Smooth muscle cell (in vitro differentiated cells): ENCODE results near the gene RGS8. TPM values are rescaled to one million over a fixed set of nuclear protein-coding genes. Genes with fewer than 3 reads are reported as not detected.

Experiments used
- DNase-seq: peaks from one replicate; lab custom pipeline; 2025; ENCODE audit not compliant: unreplicated experiment; lab: John Stamatoyannopoulos, UW
- H2AFZ ChIP-seq: fragments of 200-600 bp; sonication (generic); 2 replicates; pipeline ENCODE4 v1.6.0; 2016; ENCODE audit warnings: antibody characterized with exemption, low read depth, mild to moderate bottlenecking
- H3F3A ChIP-seq: fragments of 200-600 bp; sonication (generic); 2 replicates; pipeline ENCODE4 v1.6.0; 2017; ENCODE audit warnings: antibody characterized with exemption, low read depth
- H3K27ac ChIP-seq: fragments of 200-600 bp; sonication (generic); 2 replicates; pipeline ENCODE4 v1.5.1; 2016; ENCODE audit warnings: low read depth, mild to moderate bottlenecking
- H3K27me3 ChIP-seq: fragments of 200-600 bp; sonication (generic); 2 replicates; pipeline ENCODE4 v1.6.1; 2016; ENCODE audit warnings: low read depth, mild to moderate bottlenecking
- H3K36me3 ChIP-seq: fragments of 200-600 bp; sonication (generic); 2 replicates; pipeline ENCODE4 v1.5.1; 2016; ENCODE audit warnings: low read depth
- H3K4me1 ChIP-seq: fragments of 200-600 bp; sonication (generic); 2 replicates; pipeline ENCODE4 v1.5.1; 2016; ENCODE audit warnings: low read depth
- H3K4me2 ChIP-seq: fragments of 200-600 bp; sonication (generic); 2 replicates; pipeline ENCODE4 v1.6.0; 2016; ENCODE audit warnings: mild to moderate bottlenecking
- H3K4me3 ChIP-seq: fragments of 200-600 bp; sonication (generic); 2 replicates; pipeline ENCODE4 v1.5.1; 2016; ENCODE audit warnings: mild to moderate bottlenecking
- H3K79me2 ChIP-seq: fragments of 200-600 bp; sonication (generic); 2 replicates; pipeline ENCODE4 v1.6.0; 2016; ENCODE audit warnings: low read depth, mild to moderate bottlenecking
- H3K9ac ChIP-seq: fragments of 200-600 bp; sonication (generic); 2 replicates; pipeline ENCODE4 v1.6.0; 2016; ENCODE audit warnings: low read depth
- H3K9me3 ChIP-seq: fragments of 200-600 bp; sonication (generic); replicated peaks from 2 replicates; pipeline ENCODE4 v1.5.1; 2016; ENCODE audit warnings: low read depth
- H4K20me1 ChIP-seq: fragments of 200-600 bp; sonication (generic); 2 replicates; pipeline ENCODE4 v1.6.0; 2016; ENCODE audit warnings: low read depth
- CTCF ChIP-seq: fragments of 200-600 bp; sonication (generic); IDR thresholded peaks from 2 replicates; pipeline ENCODE4 v1.5.1; 2017; ENCODE audit warnings: borderline replicate concordance, mild to moderate bottlenecking, antibody characterized with exemption; ENCODE audit not compliant: insufficient read depth, poor library complexity, severe bottlenecking
- WGBS: methylation state at CpG from one replicate; pipeline ENCODE4 v1.1.7; 2016; ENCODE audit warnings: low lambda C conversion rate; 5-methylcytosine and 5-hydroxymethylcytosine counted together
- polyA plus RNA-seq: library from polyadenylated mRNA; unstranded; fragments of >200 nt; fragmentation: Nextera tagmentation; extraction: Ambion mirVana; gene quantifications from 2 replicates; pipeline ENCODE4 v1.2.1, GENCODE V29; 2016
- total RNA-seq: library from RNA; depleted of rRNA; stranded (reverse); fragments of >200 nt; gene quantifications from 2 replicates; pipeline ENCODE4 v1.2.3, GENCODE V29; 2014

RGS8 gene
- total and polyA plus RNA-seq, 2 experiments from 2014 or later, result not detected

- 75% methylated on average over 12 of the region's 12 CpGs for WGBS
- DNase-seq, result no peak
- H3K4me3 ChIP-seq, result no peak overlapping the region
- H3F3A ChIP-seq, result no peaks in the 10 kb centered on the region
- H3K4me1 ChIP-seq, result peaks cover 14% of the 10 kb centered on the region
- no peaks in the 10 kb centered on the region for H3K27me3 ChIP-seq
- no peak overlapping the region for H3K4me2 ChIP-seq
- H3K9me3 ChIP-seq, result no peaks in the 10 kb centered on the region
- no peak overlapping the region for H3K27ac ChIP-seq
- no peaks in the 10 kb centered on the region for H4K20me1 ChIP-seq
- TF ChIP-seq CTCF, result no peak
- no peak overlapping the region for H2AFZ ChIP-seq
- no peaks in the 10 kb centered on the region for H3K79me2 ChIP-seq
- H3K36me3 ChIP-seq, result no peaks in the 10 kb centered on the region
- H3K9ac ChIP-seq, result no peak overlapping the region
These were observed 12.5 kb downstream of the RGS8 start for GRCh38 chr1:182671750-182672486.

DNA sequence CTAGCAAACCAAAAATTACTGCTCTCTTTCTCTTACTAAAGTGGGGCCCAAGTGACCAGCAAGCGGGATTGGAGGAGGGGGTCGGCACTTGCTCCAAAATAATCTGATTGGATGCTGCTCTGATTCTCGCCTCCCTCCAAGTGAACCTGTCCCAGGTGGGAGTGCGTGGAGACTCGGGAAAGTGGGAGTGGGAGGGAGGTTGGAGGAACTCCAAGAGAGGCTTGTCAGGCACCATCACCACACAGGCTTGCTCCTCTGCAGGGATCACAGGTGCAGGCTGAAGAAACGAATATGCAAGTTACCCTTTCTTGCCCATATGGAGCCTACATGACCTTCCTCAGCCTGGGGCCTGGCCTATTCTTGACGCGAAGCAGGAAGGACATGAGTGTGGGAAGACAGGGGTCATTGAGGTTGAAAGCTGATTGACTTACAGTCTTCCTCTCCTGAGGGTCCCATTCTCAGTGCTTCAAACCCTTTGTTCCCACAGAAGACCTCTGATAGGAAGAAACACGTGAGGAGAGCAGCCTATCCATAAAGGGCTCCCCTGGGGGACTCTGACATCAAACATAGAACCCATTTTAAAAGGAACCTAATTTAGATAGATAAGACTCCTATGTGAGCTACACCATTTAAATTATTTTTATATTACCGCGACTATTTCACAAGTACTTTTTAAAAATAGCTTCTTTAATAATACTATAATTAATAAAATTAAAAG lies 14.2 kb downstream of the RGS8 start:
- Histone ChIP-seq H3K4me2 (no peak overlapping the region), H3K27ac (no peak overlapping the region), H4K20me1 (no peaks in the 10 kb centered on the region), H3K27me3 (no peaks in the 10 kb centered on the region), H3K36me3 (no peaks in the 10 kb centered on the region), H3K79me2 (no peaks in the 10 kb centered on the region), H3K9ac (no peak overlapping the region), H3K9me3 (no peaks in the 10 kb centered on the region), H3K4me1 (peaks cover 24% of the 10 kb centered on the region), H3K4me3 (no peak overlapping the region), H2AFZ (no peak overlapping the region), H3F3A (no peaks in the 10 kb centered on the region)
- 89% methylated on average over 11 of the region's 11 CpGs for WGBS
- DNase-seq, result no peak
- TF ChIP-seq CTCF, result no peak

DNA sequence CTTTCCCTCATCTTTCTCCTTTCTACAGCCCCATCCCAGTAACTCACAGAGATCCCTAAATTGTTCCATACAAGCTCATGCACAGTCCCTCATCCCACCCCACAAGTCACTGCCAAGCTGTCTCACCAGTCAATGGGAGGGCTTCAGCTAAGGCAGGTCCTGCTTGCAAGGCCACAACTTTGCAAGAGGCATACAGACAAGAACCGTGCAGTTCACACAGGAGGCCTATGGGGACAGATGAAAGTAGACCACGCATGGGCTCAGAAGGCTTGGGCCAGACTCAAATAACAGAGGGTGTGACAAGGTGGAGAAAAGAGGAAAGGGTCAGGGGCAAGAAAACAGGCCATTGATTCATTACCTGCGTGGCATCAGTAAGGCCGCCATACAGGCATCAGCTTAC lies 15.1 kb downstream of the RGS8 start:
- WGBS, result 94% methylated on average over 4 of the region's 4 CpGs
- H4K20me1 ChIP-seq, result no peaks in the 10 kb centered on the region
- no peak for DNase-seq

More for the DNA sequence above, 15.1 kb downstream of the RGS8 start:
- Histone ChIP-seq H3K36me3 (no peaks in the 10 kb centered on the region), H3K9me3 (no peaks in the 10 kb centered on the region), H2AFZ (no peak overlapping the region), H3F3A (no peaks in the 10 kb centered on the region), H3K79me2 (no peaks in the 10 kb centered on the region), H3K4me2 (no peak overlapping the region), H3K4me1 (peaks cover 24% of the 10 kb centered on the region), H3K27me3 (no peaks in the 10 kb centered on the region), H3K4me3 (no peak overlapping the region), H3K27ac (no peak overlapping the region), H3K9ac (no peak overlapping the region)
- TF ChIP-seq CTCF, result no peak
